ENCODE data around the gene MYO1D. TPM values are rescaled to one million over a fixed set of nuclear protein-coding genes. Genes with fewer than 3 reads are reported as not detected.

The MYO1D gene
- total RNA-seq, 4 donors from 2014 or later = 247 to 569 (median 444) TPM

DNA sequence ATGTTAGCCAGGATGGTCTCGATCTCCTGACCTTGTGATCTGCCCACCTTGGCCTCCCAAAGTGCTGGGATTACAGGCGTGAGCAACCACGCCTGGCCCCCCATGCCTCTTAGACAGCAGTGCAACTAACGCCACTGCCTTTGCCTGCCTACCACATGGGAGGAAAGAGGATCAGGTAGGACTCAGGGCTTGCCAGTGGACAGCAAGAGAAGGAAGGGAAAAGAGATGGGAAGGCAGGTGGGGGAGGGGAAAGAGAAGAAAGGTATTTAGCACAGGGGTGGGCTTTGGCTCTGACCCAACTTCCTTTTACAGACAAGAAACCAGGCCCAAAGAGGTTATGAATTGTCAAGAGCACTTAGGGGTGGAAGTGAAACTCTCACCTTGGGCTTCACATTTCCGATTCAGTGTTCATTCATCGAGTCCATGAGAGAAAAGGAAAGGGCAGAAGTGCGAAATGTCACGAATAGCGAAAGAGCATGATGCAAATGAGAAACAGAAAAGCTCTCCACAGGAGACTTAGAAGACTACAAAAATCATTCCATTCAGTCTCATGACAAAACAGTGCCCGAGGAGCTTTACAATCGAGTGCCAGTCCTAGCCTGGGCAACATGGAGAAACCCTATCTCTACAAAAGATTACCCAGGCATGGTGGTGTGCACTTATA, 353.8 kb downstream of the MYO1D start:
- in situ Hi-C loops (cut with MboI; ENCODE audit: low pct_ligation_motif_present in 1 of 4, low pct_unique_long_range_greater_than_20kb in 1 of 4, low sequenced_read_pairs in 3 of 4) = no loop called here
- Histone ChIP-seq H3K4me3 (no peak overlapping the region), H3K36me3 (no peaks in the 10 kb centered on the region), H3K27ac (no peak overlapping the region), H3K9me3 (no peaks in the 10 kb centered on the region), H3K4me1 (peaks cover 0 to 16% (median 4%) of the 10 kb centered on the region in 4 donors), H3K27me3 (no peaks in the 10 kb centered on the region)
- no peak for TF ChIP-seq POLR2AphosphoS5 (IDR thresholded peaks at IDR 0.05)
- TF ChIP-seq EP300 (IDR thresholded peaks at IDR 0.05; ENCODE audit: low read depth) = no peak
- TF ChIP-seq, protein P1, sequence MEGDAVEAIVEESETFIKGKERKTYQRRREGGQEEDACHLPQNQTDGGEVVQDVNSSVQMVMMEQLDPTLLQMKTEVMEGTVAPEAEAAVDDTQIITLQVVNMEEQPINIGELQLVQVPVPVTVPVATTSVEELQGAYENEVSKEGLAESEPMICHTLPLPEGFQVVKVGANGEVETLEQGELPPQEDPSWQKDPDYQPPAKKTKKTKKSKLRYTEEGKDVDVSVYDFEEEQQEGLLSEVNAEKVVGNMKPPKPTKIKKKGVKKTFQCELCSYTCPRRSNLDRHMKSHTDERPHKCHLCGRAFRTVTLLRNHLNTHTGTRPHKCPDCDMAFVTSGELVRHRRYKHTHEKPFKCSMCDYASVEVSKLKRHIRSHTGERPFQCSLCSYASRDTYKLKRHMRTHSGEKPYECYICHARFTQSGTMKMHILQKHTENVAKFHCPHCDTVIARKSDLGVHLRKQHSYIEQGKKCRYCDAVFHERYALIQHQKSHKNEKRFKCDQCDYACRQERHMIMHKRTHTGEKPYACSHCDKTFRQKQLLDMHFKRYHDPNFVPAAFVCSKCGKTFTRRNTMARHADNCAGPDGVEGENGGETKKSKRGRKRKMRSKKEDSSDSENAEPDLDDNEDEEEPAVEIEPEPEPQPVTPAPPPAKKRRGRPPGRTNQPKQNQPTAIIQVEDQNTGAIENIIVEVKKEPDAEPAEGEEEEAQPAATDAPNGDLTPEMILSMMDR (IDR thresholded peaks at IDR 0.05) = no peak
- no peak for TF ChIP-seq POLR2A (IDR thresholded peaks at IDR 0.05)
- DNase-seq = peak; percentile 21
- intact Hi-C loops (cut with DNase I; ENCODE audit: low total_unique reads) = no loop called here
- 61 to 71% methylated on average over 7 to 11 of the region's 11 CpGs for WGBS, 2 donors (ENCODE audit: low coverage in 1 of 2)

- Histone ChIP-seq H3K36me3 (no peaks in the 10 kb centered on the region), H3K4me1 (peaks cover 0 to 16% (median 4%) of the 10 kb centered on the region in 4 donors), H3K4me3 (no peak overlapping the region), H3K27me3 (no peaks in the 10 kb centered on the region), H3K27ac (peak overlapping the region in 1 of 4 donors; percentile 29), H3K9me3 (no peaks in the 10 kb centered on the region)
- DNase-seq = no peak
- WGBS, 2 donors (ENCODE audit: low coverage in 1 of 2) = 96% methylated on average over 9 of the region's 9 CpGs; no CpG with 5 or more reads in 1 of the 2 donors
- intact Hi-C loops (cut with DNase I; ENCODE audit: low total_unique reads) (no loop called here), in situ Hi-C loops (cut with MboI; ENCODE audit: low pct_ligation_motif_present in 1 of 4, low pct_unique_long_range_greater_than_20kb in 1 of 4, low sequenced_read_pairs in 3 of 4) (no loop called here)
- TF ChIP-seq EP300 (IDR thresholded peaks at IDR 0.05; ENCODE audit: low read depth) (no peak), POLR2AphosphoS5 (IDR thresholded peaks at IDR 0.05) (no peak), POLR2A (IDR thresholded peaks at IDR 0.05) (no peak)
- TF ChIP-seq, protein P1 (IDR thresholded peaks at IDR 0.05) = no peak
Observed at GRCh38 chr17:32520737-32521404, 356.1 kb downstream of the MYO1D start.

DNA sequence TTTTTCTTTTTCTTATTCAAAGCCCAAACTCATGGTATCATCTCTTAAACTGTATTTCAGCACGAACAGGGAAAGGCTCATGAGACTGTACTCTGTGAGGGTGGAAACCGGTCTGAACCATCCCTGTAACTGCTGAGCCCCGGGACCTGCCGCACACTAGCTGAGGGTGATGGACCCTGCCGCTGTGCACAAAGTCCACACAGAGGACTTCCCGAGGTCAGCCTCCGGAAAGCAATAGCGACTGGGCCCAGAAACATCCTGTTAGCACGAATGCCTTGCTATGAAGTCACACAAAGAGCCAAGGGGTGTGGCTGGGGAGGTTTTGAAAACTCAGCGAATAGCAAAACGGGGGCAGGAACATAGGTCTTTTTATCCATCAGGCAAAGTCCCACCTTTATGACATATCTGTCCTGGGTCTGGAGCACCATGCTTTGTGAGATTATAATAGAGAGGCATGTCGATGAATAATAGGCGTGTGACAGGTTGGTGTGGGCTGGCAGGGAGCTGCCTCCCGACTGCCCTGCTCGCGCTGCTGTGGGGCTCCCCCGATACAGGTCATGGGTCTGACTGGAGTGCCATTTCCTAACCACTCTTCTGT, 356.7 kb downstream of the MYO1D start:
- Histone ChIP-seq H3K4me3 (peak overlapping the region in 1 of 4 donors; percentile 58), H3K4me1 (peaks cover 0 to 16% (median 4%) of the 10 kb centered on the region in 4 donors), H3K27ac (peak overlapping the region in 1 of 4 donors; percentile 41), H3K27me3 (no peaks in the 10 kb centered on the region), H3K9me3 (no peaks in the 10 kb centered on the region), H3K36me3 (no peaks in the 10 kb centered on the region)
- intact Hi-C loops (cut with DNase I; ENCODE audit: low total_unique reads) (no loop called here), in situ Hi-C loops (cut with MboI; ENCODE audit: low pct_ligation_motif_present in 1 of 4, low pct_unique_long_range_greater_than_20kb in 1 of 4, low sequenced_read_pairs in 3 of 4) (no loop called here)
- peak; percentile 38 for DNase-seq
- TF ChIP-seq, protein P1 (IDR thresholded peaks at IDR 0.05) = no peak
- TF ChIP-seq POLR2AphosphoS5 (IDR thresholded peaks at IDR 0.05) = peak in 1 of 3 donors; percentile 43
- TF ChIP-seq POLR2A (IDR thresholded peaks at IDR 0.05) = peak; percentile 36
- 60% methylated on average over 17 of the region's 17 CpGs; no CpG with 5 or more reads in 1 of the 2 donors for WGBS, 2 donors (ENCODE audit: low coverage in 1 of 2)
